ENCODE results near the gene SERPINE1. TPM values are rescaled to one million over a fixed set of nuclear protein-coding genes. Genes with fewer than 3 reads are reported as not detected.
"Not testable (repeated sequence)": the region's sequence is repeated elsewhere in the genome, so short reads cannot be mapped to it uniquely, and the experiment has no call there.

Gene SERPINE1
- total RNA-seq, 4 donors from 2014 or later: 1.1 to 4.8 (median 3.1) TPM

DNA sequence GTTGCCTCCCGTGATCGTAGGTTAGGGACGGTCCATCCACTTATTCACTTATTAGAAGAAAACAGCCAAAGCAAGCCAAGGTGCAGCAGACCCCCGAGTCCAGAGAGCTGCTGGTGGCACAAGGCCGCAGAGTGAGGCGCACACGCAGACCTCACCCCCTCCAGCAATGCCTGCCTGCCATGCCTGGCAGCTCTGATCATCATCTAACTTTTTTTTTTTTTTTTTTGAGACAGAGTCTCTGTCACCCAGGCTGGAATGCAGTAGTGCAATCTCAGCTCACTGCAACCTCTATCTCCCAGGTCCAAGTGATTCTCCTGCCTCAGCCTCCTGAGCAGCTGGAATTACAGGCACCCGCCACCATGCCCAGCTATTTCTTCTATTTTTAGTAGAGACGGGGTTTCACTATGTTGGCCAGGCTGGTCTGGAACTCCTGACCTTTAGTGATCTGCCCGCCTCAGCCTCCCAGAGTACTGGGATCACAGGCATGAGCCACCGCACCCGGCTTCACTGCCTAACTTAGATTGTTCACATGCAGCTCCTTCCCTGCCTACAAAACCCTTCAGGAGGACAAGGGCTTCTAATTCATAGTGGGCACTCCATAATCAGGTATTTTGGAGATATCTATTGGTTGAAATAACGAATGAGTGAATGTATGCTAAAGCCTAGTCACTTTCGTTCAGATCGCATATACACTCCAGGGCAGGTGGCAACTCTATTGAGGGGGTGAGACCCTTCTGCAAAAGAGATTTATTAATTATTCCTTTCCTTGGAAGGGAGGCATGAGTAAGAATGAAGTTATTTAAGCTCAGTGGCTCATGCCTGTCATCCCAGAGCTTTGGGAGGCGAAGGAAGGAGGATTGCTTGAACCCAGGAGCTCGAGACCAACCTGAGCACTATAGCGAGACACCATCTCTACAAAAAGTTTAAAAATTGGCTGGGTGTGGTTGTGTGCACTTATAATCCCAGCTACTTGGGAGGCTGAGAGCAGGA is 25.8 kb upstream of the SERPINE1 start:
- Histone ChIP-seq H3K9me3 (no peaks in the 10 kb centered on the region), H3K36me3 (no peaks in the 10 kb centered on the region), H3K27me3 (no peaks in the 10 kb centered on the region), H3K27ac (peak overlapping the region; percentile 51 to 87 (median 82)), H3K4me1 (peaks cover 12 to 46% (median 35%) of the 10 kb centered on the region in 3 donors), H3K4me3 (no peak overlapping the region)
- intact Hi-C loops (cut with DNase I): no loop called here
- no peak for TF ChIP-seq POLR2A (IDR thresholded peaks at IDR 0.05)
- 79 to 87% methylated on average over 18 of the region's 18 CpGs for WGBS, 2 donors
- no peak for DNase-seq

DNA sequence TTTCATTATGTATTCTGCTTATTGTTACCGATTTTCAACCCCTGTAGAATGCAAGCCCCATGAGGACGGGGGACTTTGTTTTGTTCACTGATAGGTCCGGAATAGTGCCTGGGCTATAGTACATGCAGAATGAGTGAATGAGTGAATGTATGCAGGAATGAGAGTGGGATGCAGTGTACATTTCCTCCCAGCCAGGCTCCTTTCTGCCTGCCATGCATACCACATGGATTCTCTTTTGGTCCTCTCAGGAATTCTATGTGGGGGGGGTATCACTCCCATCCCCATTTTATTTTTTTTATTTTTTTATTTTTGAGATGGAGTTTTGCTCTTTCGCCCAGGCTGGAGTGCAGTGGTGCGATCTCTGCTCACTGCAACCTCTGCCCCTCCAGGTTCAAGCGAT is 24.9 kb upstream of the SERPINE1 start:
- no peaks in the 10 kb centered on the region for H3K9me3 ChIP-seq
- H3K36me3 ChIP-seq: no peaks in the 10 kb centered on the region
- TF ChIP-seq, protein P1, sequence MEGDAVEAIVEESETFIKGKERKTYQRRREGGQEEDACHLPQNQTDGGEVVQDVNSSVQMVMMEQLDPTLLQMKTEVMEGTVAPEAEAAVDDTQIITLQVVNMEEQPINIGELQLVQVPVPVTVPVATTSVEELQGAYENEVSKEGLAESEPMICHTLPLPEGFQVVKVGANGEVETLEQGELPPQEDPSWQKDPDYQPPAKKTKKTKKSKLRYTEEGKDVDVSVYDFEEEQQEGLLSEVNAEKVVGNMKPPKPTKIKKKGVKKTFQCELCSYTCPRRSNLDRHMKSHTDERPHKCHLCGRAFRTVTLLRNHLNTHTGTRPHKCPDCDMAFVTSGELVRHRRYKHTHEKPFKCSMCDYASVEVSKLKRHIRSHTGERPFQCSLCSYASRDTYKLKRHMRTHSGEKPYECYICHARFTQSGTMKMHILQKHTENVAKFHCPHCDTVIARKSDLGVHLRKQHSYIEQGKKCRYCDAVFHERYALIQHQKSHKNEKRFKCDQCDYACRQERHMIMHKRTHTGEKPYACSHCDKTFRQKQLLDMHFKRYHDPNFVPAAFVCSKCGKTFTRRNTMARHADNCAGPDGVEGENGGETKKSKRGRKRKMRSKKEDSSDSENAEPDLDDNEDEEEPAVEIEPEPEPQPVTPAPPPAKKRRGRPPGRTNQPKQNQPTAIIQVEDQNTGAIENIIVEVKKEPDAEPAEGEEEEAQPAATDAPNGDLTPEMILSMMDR (IDR thresholded peaks at IDR 0.05): no peak
- no peak for TF ChIP-seq POLR2A (IDR thresholded peaks at IDR 0.05)
- H3K27ac ChIP-seq: no peak overlapping the region
- H3K4me3 ChIP-seq: no peak overlapping the region
- WGBS, 2 donors: 85 to 86% methylated on average over 6 of the region's 6 CpGs
- DNase-seq: no peak
- intact Hi-C loops (cut with DNase I): no loop called here
- H3K27me3 ChIP-seq: no peaks in the 10 kb centered on the region
- H3K4me1 ChIP-seq: peaks cover 12 to 46% (median 35%) of the 10 kb centered on the region in 3 donors

DNA sequence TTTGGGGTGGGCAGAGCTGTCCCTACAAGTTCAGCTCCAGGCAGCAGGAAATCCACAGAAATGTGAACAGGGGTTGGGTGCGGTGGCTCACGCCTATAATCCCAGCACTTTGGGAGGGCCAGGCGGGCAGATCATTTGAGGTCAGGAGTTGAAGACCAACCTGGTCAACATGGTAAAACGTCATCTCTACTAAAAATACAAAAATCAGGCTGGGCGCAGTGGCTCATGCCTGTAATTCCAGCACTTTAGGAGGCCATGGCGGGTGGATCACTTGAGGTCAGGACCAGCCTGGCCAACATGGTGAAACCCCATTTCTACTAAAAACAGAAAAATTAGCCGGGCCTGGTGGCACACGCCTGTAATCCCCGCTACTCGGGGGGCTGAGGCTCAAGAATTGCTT is 23.2 kb upstream of the SERPINE1 start:
- H3K9me3 ChIP-seq; H3K27me3 ChIP-seq; H3K36me3 ChIP-seq; DNase-seq; H3K4me3 ChIP-seq; intact Hi-C loops (cut with DNase I); H3K27ac ChIP-seq: not testable (repeated sequence)
- WGBS, 2 donors: 67 to 77% methylated on average over 8 to 10 of the region's 10 CpGs
- H3K4me1 ChIP-seq: peaks cover 17 to 61% (median 48%) of the 10 kb centered on the region in 3 donors

DNA sequence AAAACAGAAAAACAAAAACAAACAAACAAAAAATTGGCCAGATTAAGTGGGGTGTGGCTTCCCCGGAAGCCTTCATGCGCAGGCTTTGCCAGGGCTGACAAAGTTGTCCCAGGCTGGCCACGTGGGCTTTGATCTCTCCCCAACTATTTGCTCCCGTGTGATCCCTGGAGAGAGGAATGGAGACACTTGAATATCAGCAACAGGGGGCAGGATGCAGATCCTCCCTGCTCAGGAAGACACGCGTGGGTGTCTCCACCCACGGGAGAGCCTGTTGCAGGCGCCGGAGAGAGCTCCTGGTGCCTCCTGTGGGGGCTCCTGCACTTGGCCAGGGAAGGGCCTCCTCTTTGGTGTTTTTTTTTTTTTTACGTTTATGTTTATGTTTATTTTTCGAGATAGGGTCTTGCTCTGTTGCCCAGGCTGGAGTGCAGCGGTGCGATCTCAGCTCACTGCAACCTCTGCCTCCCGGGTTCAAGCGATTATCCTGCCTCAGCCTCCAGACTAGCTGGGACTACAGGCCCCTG is 22.7 kb upstream of the SERPINE1 start:
- intact Hi-C loops (cut with DNase I): no loop called here
- no peak overlapping the region for H3K27ac ChIP-seq
- H3K4me3 ChIP-seq: no peak overlapping the region

DNA sequence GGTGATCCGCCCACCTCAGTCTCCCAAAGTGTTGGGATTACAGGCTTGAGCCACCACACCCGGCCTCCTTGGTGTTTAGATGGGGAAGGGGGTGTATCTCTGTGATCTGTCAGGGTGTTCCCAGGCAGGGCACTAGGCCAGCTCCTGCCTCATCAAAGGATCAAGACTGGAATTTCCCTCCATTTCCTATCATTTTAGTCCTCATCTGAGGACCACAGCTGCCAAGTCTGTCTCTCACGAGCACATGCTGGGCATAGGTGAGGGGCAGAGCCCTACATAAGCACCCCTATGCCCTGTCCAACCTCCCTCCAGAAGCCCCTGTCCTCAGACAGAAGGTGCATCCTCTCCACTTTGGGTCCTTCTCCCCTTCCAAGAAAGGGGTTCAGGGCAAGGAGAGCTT is 22.1 kb upstream of the SERPINE1 start:
- H3K9me3 ChIP-seq: no peaks in the 10 kb centered on the region
- H3K36me3 ChIP-seq: no peaks in the 10 kb centered on the region
- no peak overlapping the region for H3K27ac ChIP-seq
- no peak for DNase-seq
- 20 to 48% methylated on average over 1 to 3 of the region's 3 CpGs for WGBS, 2 donors
- H3K4me1 ChIP-seq: peaks cover 25 to 61% (median 52%) of the 10 kb centered on the region in 3 donors
- no peaks in the 10 kb centered on the region for H3K27me3 ChIP-seq
- TF ChIP-seq POLR2A (IDR thresholded peaks at IDR 0.05): no peak
- TF ChIP-seq, protein P1 (IDR thresholded peaks at IDR 0.05): no peak
- intact Hi-C loops (cut with DNase I): no loop called here
- H3K4me3 ChIP-seq: no peak overlapping the region

More for the DNA sequence above, 22.7 kb upstream of the SERPINE1 start:
- no peaks in the 10 kb centered on the region for H3K36me3 ChIP-seq
- WGBS, 2 donors: 58 to 62% methylated on average over 15 of the region's 15 CpGs
- H3K4me1 ChIP-seq: peaks cover 23 to 61% (median 52%) of the 10 kb centered on the region in 3 donors
- H3K27me3 ChIP-seq: no peaks in the 10 kb centered on the region
- TF ChIP-seq, protein P1 (IDR thresholded peaks at IDR 0.05): no peak
- no peak for TF ChIP-seq POLR2A (IDR thresholded peaks at IDR 0.05)
- no peaks in the 10 kb centered on the region for H3K9me3 ChIP-seq
- no peak for DNase-seq

DNA sequence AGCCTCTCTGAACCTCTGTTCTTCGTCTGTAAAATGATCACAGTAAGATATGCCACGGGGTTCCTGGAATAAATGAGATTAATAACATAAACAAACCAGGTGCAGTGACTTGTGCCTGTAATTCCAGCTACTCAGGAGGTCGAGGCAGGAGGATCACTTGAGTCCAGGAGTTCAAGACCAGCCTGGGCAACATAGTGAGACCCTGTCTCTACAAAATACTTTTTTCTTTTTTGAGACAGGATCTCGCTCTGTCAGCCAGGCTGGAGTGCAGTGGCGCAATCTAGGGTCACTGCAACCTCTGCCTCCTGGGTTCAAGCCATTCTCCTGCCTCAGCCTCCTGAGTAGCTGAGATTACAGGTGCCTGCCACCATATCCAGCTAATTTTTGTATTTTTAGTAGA is 21.7 kb upstream of the SERPINE1 start:
- H3K27me3 ChIP-seq; H3K27ac ChIP-seq; H3K9me3 ChIP-seq; DNase-seq; H3K36me3 ChIP-seq; intact Hi-C loops (cut with DNase I); H3K4me3 ChIP-seq: not testable (repeated sequence)
- peaks cover 22 to 61% (median 50%) of the 10 kb centered on the region in 3 donors for H3K4me1 ChIP-seq
- 74 to 76% methylated on average over 5 of the region's 5 CpGs for WGBS, 2 donors

Data from esophagus squamous epithelium (tissue), 5 donors.